ENCODE data around the gene LEF1. TPM values are rescaled to one million over a fixed set of nuclear protein-coding genes. Genes with fewer than 3 reads are reported as not detected.

Gene LEF1
- total and polyA plus RNA-seq, 4 experiments from 2014 or later: 307 to 399 (median 372) TPM

DNA sequence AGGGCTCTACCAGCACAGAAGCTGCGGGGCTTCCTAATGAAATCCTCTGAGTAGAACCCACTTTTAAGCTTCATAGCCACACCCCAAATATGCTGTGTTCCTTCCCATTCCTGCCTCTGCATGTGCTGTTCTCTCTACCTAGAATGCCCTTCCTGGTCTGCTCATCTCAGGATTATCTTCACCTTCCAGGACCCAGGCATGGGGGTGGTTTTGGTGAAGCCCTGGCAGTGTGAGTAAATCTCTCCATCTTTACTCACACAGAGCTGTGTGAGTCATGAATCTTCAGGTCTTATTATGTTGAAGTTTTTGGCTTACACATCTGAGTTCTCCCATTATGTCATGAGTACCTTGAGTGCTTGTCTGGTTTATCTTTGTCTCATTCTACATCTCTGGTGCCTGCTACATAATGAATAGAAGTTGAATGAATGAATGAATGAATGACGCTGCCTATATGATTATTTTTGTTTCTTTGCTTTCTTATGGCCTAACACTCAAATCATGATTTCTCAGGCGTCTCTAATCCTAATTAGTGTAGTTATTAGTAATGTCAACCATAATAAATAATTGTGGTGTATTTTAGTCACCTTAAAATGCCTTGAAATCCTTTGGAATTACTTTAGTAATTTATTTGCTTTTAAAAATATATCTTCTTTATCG, 137.2 kb downstream of the LEF1 start:
- ChIA-PET POLR2A (ENCODE audit: partially characterized antibody) (interaction anchor here (1.1 to 1.9 kb wide), 4 partner anchors 56 to 541 kb away, joined by 3 to 5 read pairs (median 4); no protein-coding TSS in a partner anchor), CTCF (ENCODE audit: partially characterized antibody) (interaction anchor here (1.0 to 5.7 kb wide), 20 partner anchors 12 to 554 kb away, joined by 3 to 32 read pairs (median 5); no protein-coding TSS in a partner anchor)
- DNase-seq: no peak
- no peaks in the 10 kb centered on the region for H3K27me3 Mint-ChIP-seq
- Histone ChIP-seq H3K4me3 (ENCODE audit: low read length in 2 of 2) (no peak overlapping the region), H3K9me3 (ENCODE audit: control insufficient read depth in 1 of 2, low read length in 2 of 2) (no peaks in the 10 kb centered on the region), H3K36me3 (ENCODE audit: insufficient read depth, low read length) (peaks cover 7% of the 10 kb centered on the region), H3K4me1 (ENCODE audit: insufficient read depth, low read length) (peaks cover 35% of the 10 kb centered on the region), H3K27me3 (ENCODE audit: insufficient read depth, low read length) (no peaks in the 10 kb centered on the region), H3K27ac (ENCODE audit: low read depth, low read length) (no peak overlapping the region)
- H3K4me3 Mint-ChIP-seq: no peak overlapping the region
- intact Hi-C loops (cut with micrococcal nuclease): loop anchor here (2.0 kb wide), 1 partner anchor 139 kb away; no protein-coding TSS in a partner anchor
- peak overlapping the region in 5 of 7 donors; percentile 29 to 90 (median 58) for H3K27ac Mint-ChIP-seq
- peaks cover 26 to 49% (median 33%) of the 10 kb centered on the region in 4 donors for H3K4me1 Mint-ChIP-seq
- H3K9me3 Mint-ChIP-seq: no peaks in the 10 kb centered on the region
- H3K36me3 Mint-ChIP-seq: peaks cover 29 to 33% of the 10 kb centered on the region in 2 donors

DNA sequence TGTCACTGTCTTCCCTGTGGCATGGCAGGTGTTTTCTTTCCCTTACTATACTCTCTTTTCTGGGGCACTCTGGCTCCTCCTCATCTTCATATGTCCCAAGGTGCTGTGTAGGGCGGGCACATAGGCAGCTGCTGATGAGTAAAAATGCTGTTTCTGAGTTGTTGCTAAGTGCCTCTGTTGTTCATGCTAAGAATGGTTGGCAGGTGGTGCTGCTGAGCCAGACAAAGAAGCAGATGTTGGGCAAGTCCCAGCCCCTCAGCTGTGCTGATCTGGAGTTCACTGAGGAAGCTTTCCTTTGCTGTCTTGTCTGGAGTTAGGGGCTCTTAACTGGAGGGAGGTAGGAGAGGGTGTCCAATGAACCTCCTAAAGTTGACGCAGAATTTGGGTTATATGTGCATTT, 138.4 kb downstream of the LEF1 start:
- Histone ChIP-seq H3K36me3 (ENCODE audit: insufficient read depth, low read length) (peaks cover 7% of the 10 kb centered on the region), H3K4me3 (ENCODE audit: low read length in 2 of 2) (no peak overlapping the region), H3K27me3 (ENCODE audit: insufficient read depth, low read length) (no peaks in the 10 kb centered on the region), H3K4me1 (ENCODE audit: insufficient read depth, low read length) (peaks cover 25% of the 10 kb centered on the region), H3K27ac (ENCODE audit: low read depth, low read length) (no peak overlapping the region), H3K9me3 (ENCODE audit: control insufficient read depth in 1 of 2, low read length in 2 of 2) (no peaks in the 10 kb centered on the region)
- peaks cover 31 to 37% of the 10 kb centered on the region in 2 donors for H3K36me3 Mint-ChIP-seq
- intact Hi-C loops (cut with micrococcal nuclease): loop anchor here (1.0 to 2.0 kb wide), 7 partner anchors 125 to 542 kb away; no protein-coding TSS in a partner anchor
- ChIA-PET POLR2A (ENCODE audit: partially characterized antibody) (interaction anchor here (0.9 to 1.9 kb wide), 9 partner anchors 42 to 542 kb away, joined by 3 to 7 read pairs (median 4); no protein-coding TSS in a partner anchor), CTCF (ENCODE audit: partially characterized antibody) (interaction anchor here (0.7 to 3.9 kb wide), 42 partner anchors 10 to 1401 kb away, joined by 3 to 55 read pairs (median 4); partner anchors contain the start of genes LEF1 and RPL34)
- H3K4me3 Mint-ChIP-seq: peak overlapping the region in 5 of 8 donors; percentile 50 to 76 (median 56)
- H3K4me1 Mint-ChIP-seq: peaks cover 21 to 40% (median 25%) of the 10 kb centered on the region in 4 donors
- no peaks in the 10 kb centered on the region for H3K27me3 Mint-ChIP-seq
- H3K27ac Mint-ChIP-seq: peak overlapping the region; percentile 31 to 94 (median 84)
- H3K9me3 Mint-ChIP-seq: no peaks in the 10 kb centered on the region
- peak; percentile 62 to 75 (median 70) for DNase-seq

DNA sequence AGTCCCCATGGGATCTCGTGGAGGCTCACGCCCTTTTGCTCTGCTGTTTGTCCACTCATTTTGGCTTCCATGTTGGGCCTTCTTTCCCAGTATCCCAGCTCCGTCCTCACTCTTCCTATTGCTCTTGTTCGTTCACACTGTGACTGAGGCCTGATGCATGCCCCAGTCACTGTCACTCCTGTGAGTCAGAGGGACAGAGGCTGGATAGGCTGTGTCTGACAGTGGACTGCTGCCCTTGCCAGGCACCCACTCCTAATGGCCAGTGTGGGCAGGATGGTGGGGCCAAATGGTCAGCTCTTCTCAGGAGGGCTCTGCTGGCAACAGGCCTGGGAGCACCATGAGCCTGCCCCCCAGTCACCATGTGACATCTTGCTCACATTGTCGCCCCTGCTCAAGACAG, 139.0 kb downstream of the LEF1 start:
- H3K27me3 ChIP-seq (ENCODE audit: insufficient read depth, low read length): no peaks in the 10 kb centered on the region
- ChIA-PET POLR2A (ENCODE audit: partially characterized antibody) (interaction anchor here (0.6 to 1.9 kb wide), 10 partner anchors 20 to 542 kb away, joined by 3 to 7 read pairs (median 4); no protein-coding TSS in a partner anchor), CTCF (ENCODE audit: partially characterized antibody) (interaction anchor here (0.7 to 3.9 kb wide), 37 partner anchors 10 to 1401 kb away, joined by 3 to 55 read pairs (median 4); partner anchors contain the start of genes LEF1 and RPL34)
- peak overlapping the region in 2 of 8 donors; percentile 2 to 76 for H3K4me3 Mint-ChIP-seq
- H3K4me3 ChIP-seq (ENCODE audit: low read length in 2 of 2): no peak overlapping the region
- intact Hi-C loops (cut with micrococcal nuclease): loop anchor here (1.0 to 2.0 kb wide), 7 partner anchors 126 to 543 kb away; no protein-coding TSS in a partner anchor
- no peaks in the 10 kb centered on the region for H3K27me3 Mint-ChIP-seq
- H3K9me3 ChIP-seq (ENCODE audit: control insufficient read depth in 1 of 2, low read length in 2 of 2): no peaks in the 10 kb centered on the region
- H3K36me3 Mint-ChIP-seq: peaks cover 30 to 38% of the 10 kb centered on the region in 2 donors
- peaks cover 25% of the 10 kb centered on the region for H3K4me1 ChIP-seq (ENCODE audit: insufficient read depth, low read length)
- H3K27ac ChIP-seq (ENCODE audit: low read depth, low read length): no peak overlapping the region
- peaks cover 9% of the 10 kb centered on the region for H3K36me3 ChIP-seq (ENCODE audit: insufficient read depth, low read length)
- H3K27ac Mint-ChIP-seq: peak overlapping the region in 6 of 7 donors; percentile 31 to 94 (median 82)
- no peak for DNase-seq
- peaks cover 21 to 39% (median 24%) of the 10 kb centered on the region in 4 donors for H3K4me1 Mint-ChIP-seq
- no peaks in the 10 kb centered on the region for H3K9me3 Mint-ChIP-seq

DNA sequence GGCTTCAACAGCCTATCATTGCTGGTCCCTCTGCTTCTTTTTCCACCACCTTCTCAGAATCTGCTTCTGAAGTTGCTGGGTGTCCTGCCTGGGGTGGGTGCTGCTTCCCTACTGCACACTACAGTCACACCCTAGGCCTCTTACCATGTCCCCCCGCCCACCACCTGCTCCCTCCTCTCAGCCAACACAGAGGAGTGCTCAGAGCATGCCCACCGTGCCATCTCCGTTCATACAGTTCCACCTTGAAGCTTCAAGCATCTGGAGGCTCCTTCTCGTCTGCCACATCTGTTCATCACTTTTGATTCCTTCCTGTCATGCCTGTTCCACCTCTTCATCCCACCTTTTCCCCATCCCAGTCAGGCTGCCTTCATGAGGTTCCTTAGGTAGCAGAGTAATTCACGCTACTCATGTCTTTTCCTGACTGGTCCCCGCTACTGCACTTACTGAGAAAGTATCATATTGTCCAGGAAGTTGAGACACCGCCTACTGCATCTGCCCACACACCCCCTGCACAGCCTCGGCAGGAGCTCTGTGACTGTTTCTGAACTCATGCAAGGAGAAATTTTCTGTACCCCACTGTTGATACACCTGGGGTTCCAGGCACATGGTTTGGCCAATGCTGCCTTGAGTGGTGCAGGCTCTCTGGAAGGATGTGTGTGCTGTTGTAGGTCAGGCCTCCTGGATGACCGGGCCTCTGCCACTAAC, 139.6 kb downstream of the LEF1 start:
- Mint-ChIP-seq H3K27me3 (no peaks in the 10 kb centered on the region), H3K4me3 (peak overlapping the region in 7 of 8 donors; percentile 7 to 75 (median 35)), H3K36me3 (peaks cover 29 to 39% of the 10 kb centered on the region in 2 donors), H3K27ac (peak overlapping the region in 6 of 7 donors; percentile 37 to 86 (median 73)), H3K4me1 (peaks cover 20 to 34% (median 22%) of the 10 kb centered on the region in 4 donors), H3K9me3 (no peaks in the 10 kb centered on the region)
- Histone ChIP-seq H3K27ac (ENCODE audit: low read depth, low read length) (no peak overlapping the region), H3K36me3 (ENCODE audit: insufficient read depth, low read length) (peaks cover 9% of the 10 kb centered on the region), H3K4me1 (ENCODE audit: insufficient read depth, low read length) (peaks cover 25% of the 10 kb centered on the region), H3K4me3 (ENCODE audit: low read length in 2 of 2) (no peak overlapping the region), H3K9me3 (ENCODE audit: control insufficient read depth in 1 of 2, low read length in 2 of 2) (no peaks in the 10 kb centered on the region), H3K27me3 (ENCODE audit: insufficient read depth, low read length) (no peaks in the 10 kb centered on the region)
- ChIA-PET POLR2A (ENCODE audit: partially characterized antibody) (interaction anchor here (0.6 to 1.8 kb wide), 8 partner anchors 17 to 543 kb away, joined by 3 to 7 read pairs (median 4); no protein-coding TSS in a partner anchor), CTCF (ENCODE audit: partially characterized antibody) (interaction anchor here (0.8 to 3.9 kb wide), 22 partner anchors 9 to 543 kb away, joined by 3 to 55 read pairs (median 4); partner anchors contain the start of gene LEF1)
- intact Hi-C loops (cut with micrococcal nuclease): no loop called here
- no peak for DNase-seq

DNA sequence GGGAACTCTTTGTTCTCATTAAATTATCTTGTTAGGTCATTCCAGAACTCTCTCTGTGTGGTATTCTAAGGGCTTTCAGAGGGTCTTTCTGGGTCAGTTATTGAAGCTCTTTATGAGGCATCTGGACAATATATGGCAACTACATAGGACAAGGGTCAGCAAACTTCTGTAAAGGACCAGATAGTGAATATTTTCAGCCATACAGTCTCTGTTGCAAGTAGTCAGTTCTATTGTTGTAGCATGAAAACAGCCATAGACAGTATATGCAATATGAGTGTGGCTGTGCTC, 143.9 kb downstream of the LEF1 start:
- intact Hi-C loops (cut with micrococcal nuclease): no loop called here
- peaks cover 43 to 54% of the 10 kb centered on the region in 2 donors for H3K36me3 Mint-ChIP-seq
- ChIA-PET POLR2A (ENCODE audit: partially characterized antibody) (no interaction called here), CTCF (ENCODE audit: partially characterized antibody) (interaction anchor here (2.5 kb wide), 1 partner anchor 548 kb away, joined by 10 read pairs; no protein-coding TSS in a partner anchor)
- peaks cover 10% of the 10 kb centered on the region for H3K4me1 ChIP-seq (ENCODE audit: insufficient read depth, low read length)
- H3K27ac Mint-ChIP-seq: peak overlapping the region in 1 of 7 donors; percentile 22
- H3K36me3 ChIP-seq (ENCODE audit: insufficient read depth, low read length): peaks cover 14% of the 10 kb centered on the region
- no peak overlapping the region for H3K4me3 ChIP-seq (ENCODE audit: low read length in 2 of 2)
- peaks cover 10 to 18% (median 11%) of the 10 kb centered on the region in 4 donors for H3K4me1 Mint-ChIP-seq
- no peaks in the 10 kb centered on the region for H3K27me3 ChIP-seq (ENCODE audit: insufficient read depth, low read length)
- no peaks in the 10 kb centered on the region for H3K9me3 ChIP-seq (ENCODE audit: control insufficient read depth in 1 of 2, low read length in 2 of 2)
- no peaks in the 10 kb centered on the region for H3K9me3 Mint-ChIP-seq
- no peaks in the 10 kb centered on the region for H3K27me3 Mint-ChIP-seq
- no peak overlapping the region for H3K27ac ChIP-seq (ENCODE audit: low read depth, low read length)
- DNase-seq: no peak
- H3K4me3 Mint-ChIP-seq: no peak overlapping the region

DNA sequence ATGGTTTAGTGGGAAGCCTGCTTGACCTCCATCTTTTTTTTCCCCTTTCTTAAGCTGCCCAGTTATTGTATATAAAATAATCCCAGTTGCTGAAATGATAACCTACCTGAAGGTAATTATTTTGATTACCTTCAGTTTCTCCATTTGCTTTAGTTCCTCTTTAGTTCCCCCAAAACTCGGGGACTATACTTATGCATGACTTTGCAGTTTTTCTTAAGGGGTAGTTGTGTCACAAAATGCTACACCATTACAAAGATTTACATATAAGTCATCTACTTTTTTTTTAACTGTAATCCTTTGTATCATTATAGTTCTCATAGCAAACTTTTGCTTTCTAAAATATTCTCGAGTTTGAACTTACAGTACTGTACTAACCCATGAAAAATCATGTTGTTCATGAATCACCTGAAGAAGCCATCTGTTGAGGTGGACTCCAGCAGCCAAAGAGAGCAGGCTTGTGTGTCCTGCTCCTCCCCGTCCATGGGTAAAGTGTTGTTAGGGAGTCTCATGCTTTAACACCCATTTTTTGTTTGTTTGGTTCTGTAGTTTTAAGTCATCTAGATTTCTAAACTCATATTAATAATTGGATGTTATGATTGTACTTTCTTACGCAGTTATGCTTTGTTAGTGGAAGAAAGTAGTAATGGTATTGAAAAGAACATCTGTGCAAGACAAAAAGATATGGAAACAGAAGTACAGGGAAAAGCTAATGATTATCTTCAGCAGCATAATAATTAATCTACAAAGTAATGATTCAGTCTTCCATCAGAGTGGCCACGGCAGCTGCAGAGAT, 144.5 kb downstream of the LEF1 start:
- Mint-ChIP-seq H3K4me1 (peaks cover 4 to 18% (median 8%) of the 10 kb centered on the region in 4 donors), H3K27me3 (no peaks in the 10 kb centered on the region), H3K36me3 (peaks cover 48 to 58% of the 10 kb centered on the region in 2 donors), H3K9me3 (no peaks in the 10 kb centered on the region), H3K27ac (no peak overlapping the region), H3K4me3 (no peak overlapping the region)
- POLR2A ChIA-PET (ENCODE audit: partially characterized antibody): interaction anchor here (0.6 kb wide), 1 partner anchor 12 kb away, joined by 3 read pairs; no protein-coding TSS in a partner anchor
- intact Hi-C loops (cut with micrococcal nuclease): no loop called here
- H3K36me3 ChIP-seq (ENCODE audit: insufficient read depth, low read length): peaks cover 20% of the 10 kb centered on the region
- no peak overlapping the region for H3K4me3 ChIP-seq (ENCODE audit: low read length in 2 of 2)
- H3K27me3 ChIP-seq (ENCODE audit: insufficient read depth, low read length): no peaks in the 10 kb centered on the region
- no peak overlapping the region for H3K27ac ChIP-seq (ENCODE audit: low read depth, low read length)
- H3K9me3 ChIP-seq (ENCODE audit: control insufficient read depth in 1 of 2, low read length in 2 of 2): no peaks in the 10 kb centered on the region
- no peak for DNase-seq
- CTCF ChIA-PET (ENCODE audit: partially characterized antibody): interaction anchor here (1.2 kb wide), 1 partner anchor 11 kb away, joined by 3 read pairs; no protein-coding TSS in a partner anchor
- H3K4me1 ChIP-seq (ENCODE audit: insufficient read depth, low read length): peaks cover 5% of the 10 kb centered on the region

Measured in CD4-positive, alpha-beta memory T cell (primary cell).